CD4-positive, alpha-beta T cell treated with Interleukin-17A for 4 hours (primary cell): ENCODE measurements around the gene ZNF622.

Experiments used
- DNase-seq: peaks from one replicate; pipeline ENCODE4 v3.0.0-alpha.2; 2020; ENCODE audit warnings: mixed read lengths

ZNF622 gene

GRCh38 chr5:16428359-16428758 lies 37.2 kb downstream of the ZNF622 start:
- DNase-seq: no peak

- DNase-seq: no peak
These were observed 38.0 kb downstream of the ZNF622 start for GRCh38 chr5:16427587-16427986.

- DNase-seq: no peak
These were observed 47.1 kb downstream of the ZNF622 start for GRCh38 chr5:16418471-16418922.

GRCh38 chr5:16417398-16418074 lies 48.1 kb downstream of the ZNF622 start:
- DNase-seq: no peak

GRCh38 chr5:16414861-16415260 lies 50.7 kb downstream of the ZNF622 start:
- DNase-seq: no peak

GRCh38 chr5:16413166-16413860 lies 52.3 kb downstream of the ZNF622 start:
- DNase-seq: no peak

GRCh38 chr5:16412556-16412955 lies 53.0 kb downstream of the ZNF622 start:
- no peak for DNase-seq

- no peak for DNase-seq
These were observed 53.7 kb downstream of the ZNF622 start for GRCh38 chr5:16411741-16412455.

GRCh38 chr5:16411235-16411634 lies 54.4 kb downstream of the ZNF622 start:
- no peak for DNase-seq

- DNase-seq: no peak
These were observed 55.3 kb downstream of the ZNF622 start for GRCh38 chr5:16410338-16410737.

- DNase-seq: no peak
These were observed 59.0 kb downstream of the ZNF622 start for GRCh38 chr5:16406630-16407029.

- DNase-seq: no peak
These were observed 59.6 kb downstream of the ZNF622 start for GRCh38 chr5:16406023-16406422.
